B cell (primary cell): ENCODE data around the gene DPM2. TPM values are rescaled to one million over a fixed set of nuclear protein-coding genes. Genes with fewer than 3 reads are reported as not detected.
A peak's percentile ranks its signal among the peaks of the same experiment; 100 is the strongest.

Source experiments
- ATAC-seq: fragments of 200-7000 bp; cut with Tn5 transposase; one replicate; pipeline ENCODE4 v1.10.0; 2021; ENCODE audit warnings: low read depth, mild to moderate bottlenecking, moderate number of reproducible peaks, moderate library complexity
- CTCF ChIA-PET: fragments of 350-600 bp; sonication (Branson Sonifier 250); formaldehyde crosslinking; loops from one replicate; lab custom pipeline; 2021; ENCODE audit warnings: antibody characterized with exemption, inconsistent platforms; lab: Charles Lee
- POLR2A ChIA-PET: fragments of 350-600 bp; sonication (Branson Sonifier 250); formaldehyde crosslinking; loops from one replicate; lab custom pipeline; 2021; ENCODE audit warnings: antibody characterized with exemption; lab: Charles Lee
- DNase-seq: peaks from one replicate; pipeline ENCODE4 v3.0.0; 2013
- H2AFZ ChIP-seq: 2 replicates; pipeline ENCODE4 v1.6.1; 2012; ENCODE audit warnings: mild to moderate bottlenecking, low read depth, low read length; ENCODE audit not compliant: insufficient read depth, poor library complexity, severe bottlenecking
- H3K27ac ChIP-seq, 2 donors: 1 replicate in 1 of 2; 2 replicates in 1 of 2; pipeline ENCODE4 v1.5.1; 2012 to 2013; ENCODE audit warnings: low read length in 2 of 2, mild to moderate bottlenecking in 2 of 2, moderate library complexity in 1 of 2
- H3K27me3 ChIP-seq, 4 experiments: fragments of 200-600 bp in 1 of 4; sonication (generic) in 1 of 4; replicated peaks in 1 of 4; 1 replicate in 2 of 4; 2 replicates in 2 of 4; pipeline versions ENCODE4 v1.6.1 to v1.7.0; 2013 to 2016; ENCODE audit warnings: low read length in 3 of 4, mild to moderate bottlenecking in 2 of 4, mixed read lengths in 1 of 4, moderate library complexity in 1 of 4; ENCODE audit not compliant: insufficient read depth in 4 of 4, control insufficient read depth in 3 of 4; ENCODE audit errors: control extremely low read depth in 1 of 4
- H3K36me3 ChIP-seq, 2 experiments: replicated peaks in 1 of 2; 1 replicate in 1 of 2; 2 replicates in 1 of 2; pipeline versions ENCODE4 v1.6.1 to v1.7.1; 2013; ENCODE audit warnings: low read length in 1 of 2; ENCODE audit not compliant: insufficient read depth in 2 of 2, control insufficient read depth in 1 of 2; ENCODE audit errors: control extremely low read depth in 1 of 2, extremely low read depth in 1 of 2
- H3K4me1 ChIP-seq, 2 donors: fragments of 200-600 bp in 1 of 2; sonication (generic) in 1 of 2; 1 replicate in 1 of 2; 2 replicates in 1 of 2; pipeline versions ENCODE4 v1.5.1 to v1.6.1; 2013 to 2017; ENCODE audit warnings: low read length in 2 of 2; ENCODE audit not compliant: control insufficient read depth in 2 of 2, insufficient read depth in 2 of 2
- H3K4me2 ChIP-seq: replicated peaks from 2 replicates; pipeline ENCODE3; 2012; ENCODE audit warnings: mild to moderate bottlenecking, low read depth, low read length; ENCODE audit not compliant: poor library complexity, severe bottlenecking
- H3K4me3 ChIP-seq, 5 experiments: fragments of 200-600 bp in 1 of 5; sonication (generic) in 1 of 5; 1 replicate in 3 of 5; 2 replicates in 2 of 5; pipeline versions ENCODE4 v1.5.1 to v1.7.0; 2011 to 2016; ENCODE audit warnings: low read length in 4 of 5, mild to moderate bottlenecking in 4 of 5, low read depth in 2 of 5, control low read depth in 1 of 5, moderate library complexity in 1 of 5; ENCODE audit not compliant: insufficient read depth in 1 of 5; ENCODE audit errors: control extremely low read depth in 1 of 5, extremely low read depth in 1 of 5
- H3K79me2 ChIP-seq: fragments of 200-600 bp; sonication (generic); one replicate; pipeline ENCODE4 v1.6.0; 2016; ENCODE audit warnings: low read length; ENCODE audit not compliant: control insufficient read depth, insufficient read depth
- H3K9ac ChIP-seq: fragments of 200-600 bp; sonication (generic); 2 replicates; pipeline ENCODE4 v1.6.1; 2017; ENCODE audit warnings: mild to moderate bottlenecking, low read length, moderate library complexity
- H3K9me3 ChIP-seq, 3 donors: one replicate each; pipeline versions ENCODE4 v1.6.1 to v1.7.1; 2013; ENCODE audit warnings: low read length in 2 of 3; ENCODE audit not compliant: control insufficient read depth in 2 of 3, insufficient read depth in 1 of 3; ENCODE audit errors: control extremely low read depth in 1 of 3
- H4K20me1 ChIP-seq: 2 replicates; pipeline ENCODE4 v1.6.0; 2012; ENCODE audit warnings: mild to moderate bottlenecking, low read length; ENCODE audit not compliant: insufficient read depth, control insufficient read depth, poor library complexity, severe bottlenecking
- H3K27ac Mint-ChIP-seq: one replicate; pipeline ENCODE4 v1.8.0; 2021; ENCODE audit warnings: mixed read lengths
- H3K27me3 Mint-ChIP-seq: one replicate; pipeline ENCODE4 v1.8.0; 2021; ENCODE audit warnings: mixed read lengths
- H3K4me1 Mint-ChIP-seq: one replicate; pipeline ENCODE4 v1.8.0; 2021; ENCODE audit warnings: mixed read lengths
- H3K4me3 Mint-ChIP-seq: one replicate; pipeline ENCODE4 v1.8.0; 2021; ENCODE audit warnings: mixed read lengths
- H3K9me3 Mint-ChIP-seq: one replicate; pipeline ENCODE4 v1.8.0; 2022; ENCODE audit warnings: mixed read lengths; ENCODE audit not compliant: insufficient read depth
- CTCF ChIP-seq: fragments of 200-600 bp; IDR thresholded peaks from one replicate; pipeline ENCODE4 v1.8.0; 2022; ENCODE audit warnings: antibody characterized with exemption, mild to moderate bottlenecking
- EZH2 ChIP-seq: IDR thresholded peaks from 2 replicates; pipeline ENCODE4 v1.6.1; 2012; ENCODE audit warnings: borderline replicate concordance, low read depth, mild to moderate bottlenecking, moderate library complexity, low read length; ENCODE audit not compliant: insufficient read depth, poor library complexity, severe bottlenecking
- WGBS: methylation state at CpG from one replicate; pipeline ENCODE4 v1.1.5; 2013; ENCODE audit warnings: missing lambda C conversion rate; ENCODE audit not compliant: insufficient coverage; 5-methylcytosine and 5-hydroxymethylcytosine counted together
- intact Hi-C: fragments of 100-400 bp; cut with micrococcal nuclease; formaldehyde crosslinking; loops from one replicate; pipeline ENCODE4 v1.10.0; 2022
- polyA plus RNA-seq: library from polyadenylated mRNA; depleted of rRNA; stranded (reverse); fragments of >200 nt; gene quantifications from 2 replicates; pipeline ENCODE4 v1.2.3, GENCODE V29; 2012
- total RNA-seq, 2 donors: library from RNA; stranded (reverse); fragments of 120-200 nt in 1 of 2; gene quantifications; 1 replicate in 1 of 2; 2 replicates in 1 of 2; pipeline versions ENCODE4 v1.2.3 to v1.2.4, GENCODE V29; 2013 to 2022

Gene DPM2
- total and polyA plus RNA-seq, 2 donors (not counting 1 experiment from before 2014, with no cell fraction given): 34.1 to 42.9 TPM

GRCh38 chr9:127896395-127897192, 41.1 kb downstream of the DPM2 start:
- Histone ChIP-seq H3K4me3 (no peak overlapping the region), H3K4me2 (peak overlapping the region; percentile 62), H3K27me3 (no peaks in the 10 kb centered on the region), H2AFZ (no peak overlapping the region), H3K9ac (no peak overlapping the region), H4K20me1 (peaks cover 5% of the 10 kb centered on the region), H3K79me2 (peaks cover 19% of the 10 kb centered on the region), H3K9me3 (peaks cover 0 to 38% (median 9%) of the 10 kb centered on the region in 3 donors), H3K27ac (no peak overlapping the region), H3K4me1 (peaks cover 25 to 42% of the 10 kb centered on the region in 2 donors), H3K36me3 (peaks cover 0 to 38% of the 10 kb centered on the region in 2 experiments)
- POLR2A ChIA-PET: interaction anchor here (1.1 to 12.6 kb wide), 5 partner anchors 10 to 126 kb away, joined by 3 to 228 read pairs (median 6); partner anchors contain the start of gene ST6GALNAC4
- Mint-ChIP-seq H3K4me1 (peaks cover 35% of the 10 kb centered on the region), H3K27me3 (no peaks in the 10 kb centered on the region), H3K9me3 (peaks cover 6% of the 10 kb centered on the region), H3K27ac (peak overlapping the region; percentile 61), H3K4me3 (peak overlapping the region; percentile 55)
- intact Hi-C loops: no loop called here
- TF ChIP-seq EZH2 (no peak), CTCF (no peak)
- ATAC-seq: no peak
- CTCF ChIA-PET: interaction anchor here (0.9 kb wide), 2 partner anchors 25 to 27 kb away, joined by 3 to 4 read pairs; no protein-coding TSS in a partner anchor
- WGBS: 97% methylated on average over 15 of the region's 16 CpGs
- peak; percentile 10 for DNase-seq

- H3K27ac Mint-ChIP-seq: peak overlapping the region; percentile 61
- H3K36me3 ChIP-seq: peaks cover 0 to 38% of the 10 kb centered on the region in 2 experiments
Observed at GRCh38 chr9:127895811-127896210, 41.8 kb downstream of the DPM2 start.

More at GRCh38 chr9:127895811-127896210, 41.8 kb downstream of the DPM2 start:
- Histone ChIP-seq H3K4me1 (peaks cover 20 to 34% of the 10 kb centered on the region in 2 donors), H3K27ac (no peak overlapping the region), H3K4me2 (no peak overlapping the region), H3K9ac (no peak overlapping the region), H3K27me3 (no peaks in the 10 kb centered on the region), H2AFZ (no peak overlapping the region), H3K9me3 (peaks cover 0 to 38% (median 9%) of the 10 kb centered on the region in 3 donors), H4K20me1 (peaks cover 5% of the 10 kb centered on the region), H3K79me2 (peaks cover 19% of the 10 kb centered on the region), H3K4me3 (no peak overlapping the region)
- intact Hi-C loops: no loop called here
- Mint-ChIP-seq H3K4me3 (no peak overlapping the region), H3K27me3 (no peaks in the 10 kb centered on the region), H3K9me3 (peaks cover 6% of the 10 kb centered on the region), H3K4me1 (peaks cover 30% of the 10 kb centered on the region)
- 98% methylated on average over 8 of the region's 8 CpGs for WGBS
- no peak for TF ChIP-seq CTCF
- no peak for TF ChIP-seq EZH2
- ChIA-PET CTCF (no interaction called here), POLR2A (interaction anchor here (12.6 kb wide), 1 partner anchor 20 kb away, joined by 228 read pairs; the partner anchor contains the start of gene ST6GALNAC4)
- ATAC-seq (no peak), DNase-seq (no peak)
